Activated CD8-positive, alpha-beta memory T cell treated with anti-CD3 and anti-CD28 coated beads for 4 hours (primary cell): Measurements from ENCODE around the gene TECTA.
"Not testable (repeated sequence)": the region's sequence is repeated elsewhere in the genome, so short reads cannot be mapped to it uniquely, and the experiment has no call there.

Experiments
- DNase-seq, 2 donors: peaks; one replicate each; pipeline ENCODE4 v3.0.0-alpha.2; 2020; ENCODE audit warnings: low read depth in 2 of 2

The TECTA gene

DNA sequence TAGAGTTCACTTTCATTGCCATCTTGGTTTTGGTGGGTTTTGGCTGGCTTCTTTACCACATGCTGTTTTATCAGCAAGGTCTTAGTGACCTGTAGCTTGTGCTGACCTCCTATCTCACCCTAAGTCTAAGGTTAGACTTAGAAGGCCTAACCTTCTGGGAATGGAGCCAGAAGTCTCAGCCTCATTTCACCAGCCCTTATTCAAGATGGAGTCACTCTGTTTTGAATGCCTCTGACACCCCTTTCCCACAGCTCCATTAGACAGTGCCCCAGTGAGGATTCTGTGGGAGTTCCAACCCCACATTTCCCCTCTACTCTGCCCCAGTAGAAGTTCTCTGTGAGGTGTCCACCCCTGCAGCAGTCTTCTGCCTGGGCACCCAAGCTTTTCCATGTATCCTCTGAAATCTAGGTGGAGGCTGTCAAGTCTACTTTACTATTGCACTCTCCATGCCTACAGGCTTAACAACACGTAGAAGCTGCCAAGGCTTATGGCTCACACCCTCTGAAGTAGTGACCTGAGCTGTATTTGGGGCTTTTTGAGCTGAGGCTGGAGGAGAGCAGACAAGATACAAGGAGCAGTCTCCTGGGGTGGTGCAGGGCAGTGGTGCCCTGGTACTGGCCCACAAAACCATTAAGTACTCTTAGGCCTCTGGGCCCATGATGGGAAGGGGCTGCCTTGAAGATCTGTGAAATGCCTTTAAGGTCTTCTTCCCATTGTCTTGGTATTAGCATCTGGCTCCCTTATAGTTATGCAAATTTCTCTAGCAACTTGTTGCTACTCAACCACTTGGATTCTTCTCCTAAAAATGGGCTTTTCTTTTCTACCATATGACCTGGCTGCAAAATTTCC, 125.6 kb downstream of the TECTA start:
- no peak for DNase-seq

- DNase-seq: no peak
Observed at GRCh38 chr11:121228851-121229250, 127.8 kb downstream of the TECTA start.

- no peak for DNase-seq
Observed at GRCh38 chr11:121229495-121230215, 128.6 kb downstream of the TECTA start.

DNA sequence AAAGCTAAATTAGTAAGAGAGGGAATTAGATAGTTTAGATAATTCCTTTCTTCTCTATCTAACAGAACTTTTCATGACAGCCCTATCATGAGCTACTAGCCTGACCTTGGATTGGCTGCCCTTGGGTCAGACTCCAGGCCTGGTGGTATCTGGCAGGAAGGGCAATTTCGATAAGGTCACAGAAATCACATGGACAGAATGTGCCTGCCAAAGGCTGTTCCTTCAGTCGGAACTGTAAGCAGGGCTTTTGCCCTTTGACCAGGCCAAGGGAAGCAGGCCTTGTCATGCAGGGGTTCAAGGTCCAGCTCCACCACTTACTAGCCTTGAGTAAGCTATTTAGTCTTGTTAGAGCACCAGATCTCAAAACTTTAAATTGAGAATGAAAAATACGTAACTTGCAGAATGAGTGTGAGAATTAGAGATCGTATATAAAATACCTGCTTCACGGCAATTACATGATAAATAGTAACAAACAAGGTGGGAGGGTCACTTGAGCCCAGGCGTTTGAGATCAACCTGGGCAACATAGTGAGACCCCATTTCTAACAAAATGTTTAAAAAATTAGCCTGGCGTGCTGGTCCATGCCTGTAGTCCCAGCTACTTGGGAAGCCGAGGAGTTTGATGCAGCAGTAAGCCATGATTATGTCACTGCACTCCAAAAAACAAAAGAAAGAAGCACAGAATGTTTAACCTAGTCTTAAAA, 130.7 kb downstream of the TECTA start:
- no peak for DNase-seq

DNA sequence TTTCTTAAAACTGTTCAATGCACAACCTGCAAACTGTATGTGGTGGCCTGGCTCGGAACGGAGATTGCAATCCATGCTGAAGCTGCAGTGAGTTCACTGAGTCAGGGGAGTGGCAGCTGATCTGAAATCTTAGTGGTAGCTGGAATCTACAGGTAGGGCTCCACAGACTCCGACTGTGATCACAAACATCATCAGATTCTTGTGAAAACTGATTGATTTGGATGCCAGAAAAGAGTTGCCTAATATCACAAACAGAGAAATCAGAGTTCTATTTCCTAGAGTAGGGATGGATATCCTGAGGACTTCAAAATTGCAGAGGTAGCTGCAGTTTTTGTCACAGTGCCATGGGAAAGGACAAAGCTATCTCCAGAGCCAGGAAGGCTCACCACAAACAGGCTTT, 134.0 kb downstream of the TECTA start:
- no peak for DNase-seq

DNA sequence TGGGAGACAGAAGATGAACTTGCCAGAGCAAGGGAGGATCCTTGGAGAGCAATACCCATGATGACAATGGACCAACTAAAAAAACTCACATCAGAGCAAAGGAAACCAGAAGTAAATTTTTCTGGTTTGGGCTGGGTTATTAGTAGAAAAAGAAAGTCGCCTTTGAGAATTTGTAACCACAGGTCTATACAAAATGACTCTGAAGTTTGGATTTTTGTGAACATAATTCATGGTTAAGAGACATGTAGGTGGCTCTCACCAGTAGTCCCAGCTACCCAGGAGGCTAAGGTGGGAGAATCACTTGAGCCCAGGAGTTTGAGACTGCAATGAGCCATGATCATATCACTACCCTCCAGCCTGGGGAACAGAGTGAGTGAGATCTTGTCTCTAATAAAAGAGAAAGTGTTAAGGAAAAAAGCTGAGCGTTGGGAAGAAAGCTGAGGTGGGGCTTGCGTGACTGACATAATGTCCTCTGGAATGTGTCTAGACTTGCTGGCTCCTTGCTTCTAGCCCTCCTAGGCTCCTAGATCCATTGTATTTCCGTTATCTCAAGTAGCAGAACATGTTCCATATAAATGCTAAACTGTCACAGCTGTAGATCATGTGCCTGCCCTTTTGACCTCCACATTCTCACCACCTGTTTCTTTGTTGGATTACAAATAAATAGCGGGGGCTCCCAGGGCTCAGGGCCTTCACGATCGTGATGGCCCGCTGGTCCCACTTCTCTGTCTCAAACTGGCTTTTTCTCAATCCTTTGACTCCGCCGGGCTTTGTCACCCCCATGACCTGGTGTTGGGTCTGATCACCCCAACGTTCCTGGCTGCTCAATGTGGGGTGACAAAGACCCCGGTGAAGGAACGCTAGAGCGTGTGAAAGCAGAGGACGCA, 135.3 kb downstream of the TECTA start:
- DNase-seq: no peak

DNA sequence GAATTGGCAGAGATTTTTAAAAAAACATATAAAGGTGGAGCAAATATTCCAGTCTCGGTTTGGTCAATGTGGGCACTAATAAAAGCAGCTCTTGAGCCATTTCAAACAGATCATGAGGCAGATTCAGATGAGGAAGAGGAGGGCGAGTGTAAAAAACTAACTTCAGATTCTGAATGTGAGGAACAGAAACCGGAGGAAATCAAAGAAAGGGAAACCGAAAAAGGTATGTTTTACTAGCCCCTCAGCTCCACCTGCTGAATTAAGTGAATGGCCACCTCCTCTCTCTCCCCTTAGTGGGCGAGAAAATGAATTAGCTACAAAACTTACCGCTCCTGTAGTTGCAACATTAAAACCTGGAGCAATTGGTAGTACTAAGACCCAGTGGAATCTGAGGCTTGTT, 136.2 kb downstream of the TECTA start:
- DNase-seq: not testable (repeated sequence)

- no peak for DNase-seq
Observed at GRCh38 chr11:121237686-121238658, 136.9 kb downstream of the TECTA start.

- DNase-seq: no peak
Observed at GRCh38 chr11:121238956-121239355, 137.9 kb downstream of the TECTA start.

- DNase-seq: not testable (repeated sequence)
Observed at GRCh38 chr11:121240001-121240400, 139.0 kb downstream of the TECTA start.

GRCh38 chr11:121240650-121241303, 139.7 kb downstream of the TECTA start:
- DNase-seq: no peak
